Type B pancreatic cell (in vitro differentiated cells): Measurements from ENCODE around the gene KCNJ14. TPM values are rescaled to one million over a fixed set of nuclear protein-coding genes. Genes with fewer than 3 reads are reported as not detected.

Experiments
- DNase-seq: peaks from one replicate; pipeline ENCODE4 v3.0.0; 2021; ENCODE audit warnings: mixed read lengths; ENCODE audit not compliant: unreplicated experiment; ENCODE audit errors: extremely low spot score
- H3K27ac Mint-ChIP-seq: 2 replicates; pipeline ENCODE4 v1.8.0; 2021; ENCODE audit warnings: mild to moderate bottlenecking, mixed read lengths
- H3K27me3 Mint-ChIP-seq: 2 replicates; pipeline ENCODE4 v1.8.0; 2021; ENCODE audit warnings: mixed read lengths
- H3K36me3 Mint-ChIP-seq: 2 replicates; pipeline ENCODE4 v1.8.0; 2021; ENCODE audit warnings: mixed read lengths
- H3K4me1 Mint-ChIP-seq: one replicate; pipeline ENCODE4 v1.8.0; 2021; ENCODE audit warnings: mixed read lengths; ENCODE audit not compliant: unreplicated experiment
- H3K4me3 Mint-ChIP-seq: 2 replicates; pipeline ENCODE4 v1.8.0; 2021; ENCODE audit warnings: mild to moderate bottlenecking, mixed read lengths
- H3K9me3 Mint-ChIP-seq: 2 replicates; pipeline ENCODE4 v1.8.0; 2021; ENCODE audit warnings: mixed read lengths
- total RNA-seq: library from RNA; stranded (reverse); gene quantifications from 2 replicates; pipeline ENCODE4 v1.2.1, GENCODE V29; 2021; ENCODE audit warnings: low replicate concordance
- TF ChIP-seq, protein P1 (sequence below): fragments of 200-600 bp; sonication (generic); conservative IDR thresholded peaks from 2 replicates; pipeline ENCODE4 v1.5.0; 2021; ENCODE audit warnings: antibody characterized with exemption, mild to moderate bottlenecking

The KCNJ14 gene
- total RNA-seq, 1 donor from 2014 or later, result 1.8 TPM

DNA sequence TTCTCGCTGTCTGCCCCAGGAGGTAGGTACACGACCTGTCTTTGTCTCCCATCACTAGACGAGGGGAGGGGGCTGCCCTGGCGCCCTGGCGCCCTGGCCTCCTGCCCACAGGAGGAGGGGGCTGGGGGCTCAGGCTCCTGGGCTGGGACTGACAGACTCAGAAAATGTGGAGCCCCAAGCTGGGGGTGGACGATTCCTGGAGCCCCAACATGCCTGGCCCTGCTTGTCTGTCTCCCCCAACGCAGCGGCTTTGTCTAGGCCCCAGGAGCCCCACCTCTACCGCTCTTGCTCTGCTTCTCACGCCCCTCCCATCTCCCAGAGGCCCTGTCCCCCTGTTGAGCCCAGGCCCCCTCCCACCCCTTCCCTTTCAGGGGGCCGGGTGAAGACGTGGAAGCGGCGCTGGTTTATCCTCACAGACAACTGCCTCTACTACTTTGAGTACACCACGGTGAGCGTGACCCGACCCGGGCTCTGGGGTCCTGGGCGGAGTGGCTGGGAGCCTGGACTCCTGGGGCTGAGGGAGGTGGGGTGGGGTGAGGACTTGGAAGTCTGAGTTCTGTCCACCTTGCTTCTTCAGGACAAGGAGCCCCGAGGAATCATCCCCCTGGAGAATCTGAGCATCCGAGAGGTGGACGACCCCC lies 22.4 kb downstream of the KCNJ14 start:
- TF ChIP-seq, protein P1, sequence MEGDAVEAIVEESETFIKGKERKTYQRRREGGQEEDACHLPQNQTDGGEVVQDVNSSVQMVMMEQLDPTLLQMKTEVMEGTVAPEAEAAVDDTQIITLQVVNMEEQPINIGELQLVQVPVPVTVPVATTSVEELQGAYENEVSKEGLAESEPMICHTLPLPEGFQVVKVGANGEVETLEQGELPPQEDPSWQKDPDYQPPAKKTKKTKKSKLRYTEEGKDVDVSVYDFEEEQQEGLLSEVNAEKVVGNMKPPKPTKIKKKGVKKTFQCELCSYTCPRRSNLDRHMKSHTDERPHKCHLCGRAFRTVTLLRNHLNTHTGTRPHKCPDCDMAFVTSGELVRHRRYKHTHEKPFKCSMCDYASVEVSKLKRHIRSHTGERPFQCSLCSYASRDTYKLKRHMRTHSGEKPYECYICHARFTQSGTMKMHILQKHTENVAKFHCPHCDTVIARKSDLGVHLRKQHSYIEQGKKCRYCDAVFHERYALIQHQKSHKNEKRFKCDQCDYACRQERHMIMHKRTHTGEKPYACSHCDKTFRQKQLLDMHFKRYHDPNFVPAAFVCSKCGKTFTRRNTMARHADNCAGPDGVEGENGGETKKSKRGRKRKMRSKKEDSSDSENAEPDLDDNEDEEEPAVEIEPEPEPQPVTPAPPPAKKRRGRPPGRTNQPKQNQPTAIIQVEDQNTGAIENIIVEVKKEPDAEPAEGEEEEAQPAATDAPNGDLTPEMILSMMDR, result no peak
- Mint-ChIP-seq H3K4me3 (no peak overlapping the region), H3K27me3 (no peaks in the 10 kb centered on the region), H3K9me3 (no peaks in the 10 kb centered on the region), H3K36me3 (peaks cover 26% of the 10 kb centered on the region), H3K4me1 (no peaks in the 10 kb centered on the region), H3K27ac (no peak overlapping the region)
- no peak for DNase-seq

DNA sequence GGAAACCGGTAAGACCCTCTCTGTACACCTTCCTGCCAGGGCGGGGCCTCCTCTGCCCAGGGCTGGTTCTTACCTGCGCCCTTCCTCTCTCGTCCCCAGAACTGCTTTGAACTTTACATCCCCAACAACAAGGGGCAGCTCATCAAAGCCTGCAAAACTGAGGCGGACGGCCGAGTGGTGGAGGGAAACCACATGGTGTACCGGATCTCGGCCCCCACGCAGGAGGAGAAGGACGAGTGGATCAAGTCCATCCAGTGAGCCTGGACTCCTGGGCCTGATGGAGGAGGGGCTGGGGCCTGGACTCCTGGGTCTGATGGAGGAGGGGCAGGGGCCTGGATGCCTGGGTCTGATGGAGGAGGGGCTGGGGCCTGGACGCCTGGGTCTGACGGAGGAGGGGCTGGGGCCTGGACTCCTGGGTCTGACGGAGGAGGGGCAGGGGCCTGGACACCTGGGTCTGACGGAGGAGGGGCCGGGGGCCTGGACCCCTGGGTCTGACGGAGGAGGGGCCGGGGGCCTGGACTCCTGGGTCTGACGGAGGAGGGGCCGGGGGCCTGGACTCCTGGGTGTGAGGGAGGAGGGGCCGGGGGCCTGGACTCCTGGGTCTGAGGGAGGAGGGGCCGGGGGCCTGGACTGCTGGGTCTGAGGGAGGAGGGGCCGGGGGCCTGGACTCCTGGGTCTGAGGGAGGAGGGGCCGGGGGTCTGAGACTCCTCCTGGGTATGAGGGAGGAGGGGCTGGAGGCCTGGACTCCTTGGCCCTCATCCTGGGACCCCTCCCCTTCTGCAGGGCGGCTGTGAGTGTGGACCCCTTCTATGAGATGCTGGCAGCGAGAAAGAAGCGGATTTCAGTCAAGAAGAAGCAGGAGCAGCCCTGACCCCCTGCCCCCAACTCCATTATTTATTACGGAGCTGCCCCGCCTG lies 23.2 kb downstream of the KCNJ14 start:
- no peaks in the 10 kb centered on the region for H3K9me3 Mint-ChIP-seq
- TF ChIP-seq, protein P1, result no peak
- H3K27me3 Mint-ChIP-seq, result no peaks in the 10 kb centered on the region
- H3K27ac Mint-ChIP-seq, result no peak overlapping the region
- H3K4me1 Mint-ChIP-seq, result no peaks in the 10 kb centered on the region
- H3K4me3 Mint-ChIP-seq, result no peak overlapping the region
- DNase-seq, result no peak
- H3K36me3 Mint-ChIP-seq, result peaks cover 20% of the 10 kb centered on the region

DNA sequence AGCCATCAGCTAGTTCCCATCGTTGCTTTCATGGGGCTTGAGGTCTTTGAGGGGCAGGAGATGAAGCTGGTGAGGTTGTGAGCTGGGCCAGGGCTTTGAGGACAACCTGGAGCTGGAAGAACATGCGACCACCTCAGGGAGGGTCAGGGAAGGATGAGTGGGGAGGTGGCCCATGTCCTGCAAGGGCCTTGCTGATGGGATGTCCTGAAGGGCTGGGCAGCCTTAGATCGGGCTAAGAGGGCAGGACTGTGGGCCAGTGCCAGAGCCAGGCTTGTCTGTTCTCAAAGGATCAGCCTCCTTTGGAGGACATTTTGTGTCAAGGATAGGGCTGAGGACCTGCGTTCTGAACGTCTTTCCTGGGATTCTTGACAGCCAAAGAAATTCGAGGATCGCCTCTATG lies 24.3 kb downstream of the KCNJ14 start:
- peak overlapping the region; percentile 83 for H3K27ac Mint-ChIP-seq
- H3K27me3 Mint-ChIP-seq, result no peaks in the 10 kb centered on the region
- H3K4me1 Mint-ChIP-seq, result peaks cover 5% of the 10 kb centered on the region
- no peak overlapping the region for H3K4me3 Mint-ChIP-seq
- H3K9me3 Mint-ChIP-seq, result no peaks in the 10 kb centered on the region
- TF ChIP-seq, protein P1, result no peak
- H3K36me3 Mint-ChIP-seq, result peaks cover 20% of the 10 kb centered on the region
- DNase-seq, result no peak

DNA sequence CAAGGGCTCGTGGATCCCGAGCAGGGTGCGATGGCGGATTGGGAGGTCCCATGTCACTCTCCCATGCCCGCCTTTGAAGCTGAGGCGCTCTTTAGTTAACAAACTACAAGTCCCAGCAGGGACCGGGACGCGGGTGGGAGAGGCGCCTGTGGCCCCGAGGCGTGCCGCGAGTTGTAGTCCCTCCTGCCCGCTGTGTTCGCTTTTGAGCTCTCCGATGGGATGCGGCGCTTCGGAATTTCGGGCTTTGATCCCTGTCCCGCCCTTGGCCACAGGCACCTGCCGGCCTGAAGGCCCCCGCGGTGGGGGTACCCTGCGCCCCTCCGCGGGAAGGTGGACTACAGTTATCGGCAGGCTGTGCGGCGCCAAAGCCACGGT lies 24.8 kb downstream of the KCNJ14 start:
- TF ChIP-seq, protein P1, result no peak
- Mint-ChIP-seq H3K4me3 (no peak overlapping the region), H3K27me3 (no peaks in the 10 kb centered on the region), H3K27ac (no peak overlapping the region), H3K9me3 (no peaks in the 10 kb centered on the region), H3K36me3 (peaks cover 18% of the 10 kb centered on the region), H3K4me1 (peaks cover 5% of the 10 kb centered on the region)
- no peak for DNase-seq

DNA sequence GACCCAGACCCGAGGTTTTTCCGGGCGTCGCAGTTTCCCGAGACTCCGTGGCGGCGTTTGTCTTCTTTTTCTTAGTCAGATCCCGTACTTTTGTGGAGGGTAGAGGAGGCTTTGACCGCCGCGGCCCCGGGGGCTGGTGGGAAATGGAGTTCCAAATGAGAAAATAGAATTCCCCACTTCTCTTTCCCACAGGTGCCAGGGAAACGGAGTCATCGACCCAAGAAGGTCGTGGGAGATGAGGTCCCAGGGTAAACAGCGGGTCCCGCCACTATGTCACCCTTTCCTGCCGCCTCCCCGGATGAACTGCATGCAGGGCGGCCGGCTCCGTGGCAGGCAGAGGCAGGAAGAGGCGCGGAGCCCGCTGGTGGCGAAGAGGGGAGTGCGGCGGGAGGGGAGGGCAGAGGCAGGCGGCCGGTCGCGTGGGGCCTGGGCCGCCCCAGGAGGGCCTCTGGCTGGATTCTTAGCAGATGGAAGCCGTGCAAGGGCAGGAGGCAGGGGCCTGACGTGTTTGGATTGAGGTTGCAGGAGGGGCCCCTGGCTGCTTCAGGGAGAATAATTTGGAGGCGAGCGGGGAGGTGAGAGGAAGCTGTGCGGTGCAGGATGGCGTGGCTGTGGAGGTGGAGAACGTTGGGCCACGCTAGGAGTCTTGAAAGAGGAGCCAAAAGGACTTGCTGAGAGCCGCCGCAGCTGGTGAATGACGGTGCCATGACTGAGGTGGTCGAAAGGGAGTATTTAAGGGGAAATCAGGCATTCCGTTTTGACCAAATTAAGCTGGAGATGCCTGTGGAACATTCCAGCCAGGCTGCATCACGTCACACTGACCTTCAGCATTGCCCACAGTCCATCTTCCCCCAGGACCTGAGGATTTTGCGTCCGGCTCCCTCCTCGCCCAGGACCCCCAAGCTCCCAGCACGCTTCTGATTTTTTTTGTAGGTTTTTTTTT lies 25.5 kb downstream of the KCNJ14 start:
- H3K9me3 Mint-ChIP-seq, result no peaks in the 10 kb centered on the region
- peaks cover 12% of the 10 kb centered on the region for H3K36me3 Mint-ChIP-seq
- no peak for DNase-seq
- H3K4me1 Mint-ChIP-seq, result peaks cover 5% of the 10 kb centered on the region
- H3K4me3 Mint-ChIP-seq, result no peak overlapping the region
- peak overlapping the region; percentile 58 for H3K27ac Mint-ChIP-seq
- TF ChIP-seq, protein P1, result no peak
- no peaks in the 10 kb centered on the region for H3K27me3 Mint-ChIP-seq
